GM23338 (cell line): ENCODE data around the gene PIAS1.

Experiments used
- CREB1 ChIP-seq: fragments of 250-450 bp; sonication (Bioruptor Pico); IDR thresholded peaks from 2 replicates; pipeline ENCODE4 v1.5.0; 2020; ENCODE audit warnings: low read depth, mild to moderate bottlenecking, moderate library complexity
- CTCF ChIP-seq, 2 experiments: fragments of 200-600 bp in 1 of 2; sonication (generic) in 1 of 2; conservative IDR thresholded peaks; 2 replicates each; pipeline versions ENCODE4 v1.5.1 to v1.6.1; 2016 to 2017; ENCODE audit warnings: antibody characterized with exemption in 2 of 2, low read depth in 2 of 2, mild to moderate bottlenecking in 2 of 2, moderate library complexity in 1 of 2
- ETS1 ChIP-seq: IDR thresholded peaks from 2 replicates; pipeline ENCODE4 v1.6.1; 2016; ENCODE audit warnings: antibody characterized with exemption
- EZH2 ChIP-seq: fragments of 200-600 bp; sonication (generic); IDR thresholded peaks from one replicate; pipeline ENCODE4 v1.8.0; 2017; ENCODE audit warnings: antibody characterized with exemption, mild to moderate bottlenecking, low read depth; ENCODE audit not compliant: unreplicated experiment
- EZH2phosphoT487 ChIP-seq: fragments of 200-600 bp; sonication (generic); IDR thresholded peaks from one replicate; pipeline ENCODE4 v1.8.1; 2018; ENCODE audit warnings: antibody characterized with exemption; ENCODE audit not compliant: unreplicated experiment
- JUNB ChIP-seq: IDR thresholded peaks from one replicate; pipeline ENCODE4 v1.6.1; 2016; ENCODE audit warnings: antibody characterized with exemption; ENCODE audit not compliant: unreplicated experiment
- NANOG ChIP-seq: IDR thresholded peaks from 2 replicates; pipeline ENCODE4 v1.6.1; 2016; ENCODE audit warnings: antibody characterized with exemption, borderline replicate concordance
- POLR2AphosphoS5 ChIP-seq: IDR thresholded peaks from 2 replicates; pipeline ENCODE4 v1.6.1; 2016; ENCODE audit warnings: antibody characterized with exemption, low read depth
- REST ChIP-seq: IDR thresholded peaks from one replicate; pipeline ENCODE4 v1.6.1; 2018; ENCODE audit warnings: antibody characterized with exemption; ENCODE audit not compliant: unreplicated experiment
- STAT1 ChIP-seq: IDR thresholded peaks from one replicate; pipeline ENCODE4 v1.6.1; 2016; ENCODE audit warnings: antibody characterized with exemption; ENCODE audit not compliant: unreplicated experiment
- ZNF114 ChIP-seq: fragments of 250-450 bp; sonication (Bioruptor Pico); IDR thresholded peaks from 2 replicates; pipeline ENCODE4 v1.5.0; 2020; ENCODE audit warnings: mild to moderate bottlenecking, moderate library complexity
- ZNF331 ChIP-seq: fragments of 250-450 bp; sonication (Bioruptor Pico); IDR thresholded peaks from 2 replicates; pipeline ENCODE4 v1.5.0; 2020; ENCODE audit warnings: low read depth, mild to moderate bottlenecking, moderate library complexity
- ZNF462 ChIP-seq: fragments of 250-450 bp; sonication (Bioruptor Pico); IDR thresholded peaks from 2 replicates; pipeline ENCODE4 v1.5.0; 2020; ENCODE audit warnings: mild to moderate bottlenecking, moderate library complexity

GRCh38 chr15:68080334-68080733 lies 26.2 kb downstream of the PIAS1 start:
- no peak for TF ChIP-seq EZH2
- no peak for TF ChIP-seq CTCF (conservative IDR thresholded peaks at IDR 0.05; ENCODE audit: low read depth in 2 of 2)
- no peak for TF ChIP-seq EZH2phosphoT487
- TF ChIP-seq POLR2AphosphoS5 = no peak
- TF ChIP-seq JUNB = no peak
- TF ChIP-seq REST = no peak
- TF ChIP-seq NANOG = no peak
- TF ChIP-seq ZNF114 = no peak
- TF ChIP-seq CREB1 (CRISPR knock-in tag) = no peak
- TF ChIP-seq ETS1 = no peak
- no peak for TF ChIP-seq ZNF331 (CRISPR knock-in tag)
- TF ChIP-seq STAT1 = no peak
- TF ChIP-seq ZNF462 = no peak
